Testis (tissue), 2 donors: Measurements from ENCODE around the gene PDK2.

Source experiments
- CTCF ChIP-seq, 3 experiments: fragments of 450-650 bp in 2 of 3; fragments of 200-600 bp in 1 of 3; sonication (generic) in 1 of 3; IDR thresholded peaks; one replicate each; pipeline ENCODE4 v1.5.1; 2016 to 2019; ENCODE audit warnings: antibody characterized with exemption in 3 of 3, mild to moderate bottlenecking in 2 of 3, moderate library complexity in 1 of 3
- POLR2A ChIP-seq: fragments of 450-650 bp; IDR thresholded peaks from one replicate; pipeline ENCODE4 v1.6.1; 2017; ENCODE audit warnings: antibody characterized with exemption, mild to moderate bottlenecking, moderate library complexity

- TF ChIP-seq CTCF (IDR thresholded peaks at IDR 0.05) (no peak), POLR2A (no peak)
Observed at GRCh38 chr17:50146230-50146926, 51.2 kb downstream of the PDK2 start.
